ENCODE measurements around the gene ALDH16A1.

Gene ALDH16A1

GRCh38 chr19:49423985-49424303 is 29.1 kb upstream of the ALDH16A1 start:
- DNase-seq, result no peak

- no peak for DNase-seq
These were observed 27.8 kb upstream of the ALDH16A1 start, which contains the start of gene GFY for GRCh38 chr19:49425178-49425577. Gene GFY (plus strand): TSS chr19:49425388. CDS start chr19:49426431, 1,043 bp downstream.

GRCh38 chr19:49425922-49426592 is 27.0 kb upstream of the ALDH16A1 start:
- DNase-seq, result no peak

GRCh38 chr19:49427339-49427738 is 25.7 kb upstream of the ALDH16A1 start:
- no peak for DNase-seq

GRCh38 chr19:49427855-49428546 is 25.0 kb upstream of the ALDH16A1 start:
- no peak for DNase-seq

- DNase-seq, result no peak
These were observed 24.2 kb upstream of the ALDH16A1 start for GRCh38 chr19:49428547-49429451.

- DNase-seq, result no peak
These were observed 22.8 kb upstream of the ALDH16A1 start for GRCh38 chr19:49430172-49430677.

- DNase-seq, result no peak
These were observed 22.2 kb upstream of the ALDH16A1 start for GRCh38 chr19:49430678-49431329.

- no peak for DNase-seq
These were observed 21.7 kb upstream of the ALDH16A1 start for GRCh38 chr19:49431330-49431749.

- DNase-seq, result no peak
These were observed 20.6 kb upstream of the ALDH16A1 start for GRCh38 chr19:49432141-49433073.

- DNase-seq, result no peak
These were observed 19.7 kb upstream of the ALDH16A1 start for GRCh38 chr19:49433240-49433901.

- peak in 1 of 2 experiments; percentile 23 for DNase-seq
These were observed 18.0 kb upstream of the ALDH16A1 start for GRCh38 chr19:49434907-49435583.

GRCh38 chr19:49435670-49436069 is 17.4 kb upstream of the ALDH16A1 start:
- no peak for DNase-seq

GRCh38 chr19:49436381-49437017 is 16.5 kb upstream of the ALDH16A1 start:
- DNase-seq, result peak in 1 of 2 experiments; percentile 26

GRCh38 chr19:49437231-49437630 is 15.8 kb upstream of the ALDH16A1 start:
- DNase-seq, result peak in 1 of 2 experiments; percentile 90

- DNase-seq, result no peak
These were observed 14.8 kb upstream of the ALDH16A1 start for GRCh38 chr19:49438261-49438660.

- no peak for DNase-seq
These were observed 13.2 kb upstream of the ALDH16A1 start for GRCh38 chr19:49439836-49440235.

GRCh38 chr19:49440439-49441209 is 12.4 kb upstream of the ALDH16A1 start:
- DNase-seq, result no peak
